ENCODE results near the gene GATA3.

GATA3 gene

DNA sequence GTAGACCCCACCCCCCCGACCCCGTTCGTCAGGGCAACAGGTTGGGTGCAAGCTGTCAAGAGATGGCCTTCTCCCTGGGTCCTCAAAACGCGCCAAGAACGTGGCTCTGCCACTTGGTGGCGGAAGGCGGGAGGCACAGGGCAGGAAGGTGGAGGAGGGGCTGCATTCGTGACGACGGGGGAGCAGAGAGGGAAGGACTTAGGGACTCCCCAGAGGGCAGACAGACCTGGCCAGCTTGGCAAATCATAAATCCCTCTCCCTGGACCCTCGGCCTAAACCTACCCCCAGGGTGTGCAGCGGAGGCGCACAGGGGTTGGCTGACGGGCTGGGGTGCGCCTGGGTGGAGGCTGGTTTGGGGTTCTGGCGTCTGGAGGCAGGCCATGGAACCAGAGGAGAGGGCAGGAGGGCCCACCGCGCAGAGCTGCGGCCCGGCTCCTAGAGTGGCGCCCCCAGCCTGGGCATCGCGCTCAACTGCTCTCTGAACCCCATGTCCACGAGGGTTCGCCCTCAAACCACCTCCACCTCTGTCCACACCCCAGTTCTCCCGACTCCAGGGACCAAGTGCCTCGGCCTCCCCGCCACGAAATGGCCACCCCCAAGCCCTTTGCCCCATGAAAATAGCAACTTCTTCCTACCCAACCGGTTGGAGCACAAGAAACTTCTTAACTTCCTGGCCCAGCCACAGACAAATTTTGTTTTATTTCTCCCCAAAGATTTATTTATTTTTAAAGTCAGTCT, 10.8 kb upstream of the GATA3 start:
- Mint-ChIP-seq H3K4me1 (ENCODE audit: low read depth) (peaks cover 68% of the 10 kb centered on the region), H3K27ac (peak overlapping the region; percentile 45), H3K27me3 (ENCODE audit: low read depth) (peaks cover 73% of the 10 kb centered on the region), H3K4me3 (peak overlapping the region; percentile 81), H3K36me3 (ENCODE audit: low read depth) (peaks cover 12% of the 10 kb centered on the region), H3K9me3 (no peaks in the 10 kb centered on the region)
- no peak for DNase-seq (ENCODE audit: low spot score)

DNA sequence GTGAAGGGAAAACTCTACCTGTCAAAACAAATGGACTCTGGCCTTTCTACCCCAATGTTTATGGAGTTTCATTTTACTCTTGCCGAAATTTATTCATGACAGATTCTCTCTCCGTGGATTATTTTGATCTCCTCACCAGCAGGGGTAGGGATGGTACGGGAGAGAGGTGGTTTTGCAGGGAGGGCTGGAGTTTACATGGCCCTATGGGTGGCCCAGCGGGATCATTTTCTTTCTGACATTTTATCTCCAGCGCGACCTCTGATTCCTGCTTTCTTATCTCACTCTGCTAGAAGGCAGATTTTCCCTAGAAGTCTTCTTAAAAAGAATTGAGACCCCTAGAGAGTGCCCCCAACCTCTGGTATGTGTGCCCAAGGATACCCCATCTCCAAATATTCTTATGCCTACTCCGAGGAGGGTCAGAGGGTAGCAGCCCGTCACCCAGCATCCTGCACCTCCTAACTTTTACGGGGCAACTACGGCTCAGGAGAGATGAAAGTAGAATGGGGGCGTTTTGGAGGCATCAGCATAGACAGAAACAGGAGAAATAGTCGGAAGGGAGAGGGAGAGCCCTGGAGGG, 10.1 kb upstream of the GATA3 start:
- Mint-ChIP-seq H3K4me3 (peak overlapping the region; percentile 81), H3K27ac (peak overlapping the region; percentile 45), H3K9me3 (no peaks in the 10 kb centered on the region), H3K36me3 (ENCODE audit: low read depth) (peaks cover 13% of the 10 kb centered on the region), H3K4me1 (ENCODE audit: low read depth) (peaks cover 66% of the 10 kb centered on the region), H3K27me3 (ENCODE audit: low read depth) (peaks cover 66% of the 10 kb centered on the region)
- no peak for DNase-seq (ENCODE audit: low spot score)

DNA sequence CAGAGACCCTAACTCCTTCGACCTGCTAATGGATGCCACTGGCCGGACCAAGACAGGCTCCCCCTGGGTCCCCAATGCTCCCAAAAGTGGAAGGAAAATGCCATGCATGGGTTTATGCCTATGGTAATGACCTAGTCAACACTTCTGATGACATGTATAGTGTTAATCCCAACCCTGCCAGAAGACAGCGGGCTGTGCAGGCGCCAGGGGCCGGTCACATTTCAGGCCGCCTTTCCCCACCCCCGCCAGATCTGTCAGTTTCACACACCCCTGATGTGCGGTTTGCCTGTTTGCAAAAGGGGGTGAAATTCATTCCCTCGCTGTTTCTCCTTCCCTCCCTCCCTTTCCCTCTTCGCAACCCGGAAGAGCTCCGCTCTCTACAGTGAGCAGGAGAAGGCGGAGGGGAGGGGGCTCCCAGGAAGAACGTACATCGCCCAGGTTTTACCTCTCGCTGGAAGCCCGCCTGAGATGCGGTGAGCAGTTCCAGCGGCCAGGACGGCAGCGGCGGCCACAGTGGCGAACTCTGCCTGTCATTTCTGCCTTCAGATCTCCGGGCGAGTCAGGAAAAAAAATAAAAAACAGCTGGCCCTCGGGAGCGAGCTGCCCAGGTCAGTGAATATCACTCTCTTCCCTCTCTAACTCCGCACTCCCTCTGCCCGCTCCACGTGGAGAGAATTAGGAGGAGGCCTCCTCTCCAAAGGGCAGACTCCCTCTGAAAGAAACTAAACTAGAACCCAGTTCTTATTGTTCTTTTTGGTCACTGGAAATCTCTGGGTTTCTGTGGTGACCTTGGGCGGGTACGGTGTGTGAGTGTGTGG, 9.4 kb upstream of the GATA3 start:
- H3K4me1 Mint-ChIP-seq (ENCODE audit: low read depth), result peaks cover 60% of the 10 kb centered on the region
- no peak for DNase-seq (ENCODE audit: low spot score)
- no peaks in the 10 kb centered on the region for H3K9me3 Mint-ChIP-seq
- H3K4me3 Mint-ChIP-seq, result peak overlapping the region; percentile 81
- peak overlapping the region; percentile 46 for H3K27ac Mint-ChIP-seq
- H3K36me3 Mint-ChIP-seq (ENCODE audit: low read depth), result peaks cover 14% of the 10 kb centered on the region
- peaks cover 59% of the 10 kb centered on the region for H3K27me3 Mint-ChIP-seq (ENCODE audit: low read depth)

DNA sequence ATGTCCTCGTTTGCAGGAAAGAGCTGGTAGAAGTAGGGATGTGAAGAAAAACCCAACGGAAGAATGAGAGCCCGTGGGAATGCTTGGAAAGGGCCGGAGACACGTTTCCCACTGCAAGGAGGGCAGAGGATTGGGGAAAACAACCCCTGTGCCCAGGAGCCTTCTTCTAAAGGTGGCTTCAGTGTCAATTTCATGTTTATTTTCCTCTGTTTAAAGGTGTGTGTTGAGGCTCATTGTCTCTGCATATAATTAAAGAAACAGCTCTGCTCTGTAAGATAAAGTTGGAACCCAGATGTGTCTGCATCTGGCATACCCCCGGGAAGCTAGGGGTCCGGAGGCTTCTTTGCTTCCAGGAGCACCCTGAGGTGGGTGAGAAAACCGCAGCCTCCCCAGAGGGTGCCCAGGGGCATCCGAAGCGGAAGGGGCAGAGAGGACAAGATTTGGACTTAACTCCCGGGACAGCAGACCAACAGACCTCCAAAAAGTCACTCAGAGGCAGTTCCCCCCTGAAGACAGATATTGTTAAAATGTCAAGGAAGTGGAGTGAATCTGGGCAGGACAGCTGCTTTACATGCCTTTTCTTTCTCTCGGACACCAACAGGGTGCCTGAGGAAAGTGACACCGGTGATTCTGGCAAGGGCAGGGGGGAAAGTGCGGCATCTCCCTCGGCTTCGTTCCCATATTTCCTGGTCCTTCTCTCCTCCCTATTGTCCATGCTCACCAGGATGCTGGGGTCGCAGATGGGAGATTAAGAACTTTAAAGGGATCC, 8.6 kb upstream of the GATA3 start:
- DNase-seq (ENCODE audit: low spot score), result no peak
- peaks cover 16% of the 10 kb centered on the region for H3K36me3 Mint-ChIP-seq (ENCODE audit: low read depth)
- no peaks in the 10 kb centered on the region for H3K9me3 Mint-ChIP-seq
- H3K27ac Mint-ChIP-seq, result peak overlapping the region; percentile 46
- H3K27me3 Mint-ChIP-seq (ENCODE audit: low read depth), result peaks cover 52% of the 10 kb centered on the region
- peak overlapping the region; percentile 81 for H3K4me3 Mint-ChIP-seq
- H3K4me1 Mint-ChIP-seq (ENCODE audit: low read depth), result peaks cover 60% of the 10 kb centered on the region

DNA sequence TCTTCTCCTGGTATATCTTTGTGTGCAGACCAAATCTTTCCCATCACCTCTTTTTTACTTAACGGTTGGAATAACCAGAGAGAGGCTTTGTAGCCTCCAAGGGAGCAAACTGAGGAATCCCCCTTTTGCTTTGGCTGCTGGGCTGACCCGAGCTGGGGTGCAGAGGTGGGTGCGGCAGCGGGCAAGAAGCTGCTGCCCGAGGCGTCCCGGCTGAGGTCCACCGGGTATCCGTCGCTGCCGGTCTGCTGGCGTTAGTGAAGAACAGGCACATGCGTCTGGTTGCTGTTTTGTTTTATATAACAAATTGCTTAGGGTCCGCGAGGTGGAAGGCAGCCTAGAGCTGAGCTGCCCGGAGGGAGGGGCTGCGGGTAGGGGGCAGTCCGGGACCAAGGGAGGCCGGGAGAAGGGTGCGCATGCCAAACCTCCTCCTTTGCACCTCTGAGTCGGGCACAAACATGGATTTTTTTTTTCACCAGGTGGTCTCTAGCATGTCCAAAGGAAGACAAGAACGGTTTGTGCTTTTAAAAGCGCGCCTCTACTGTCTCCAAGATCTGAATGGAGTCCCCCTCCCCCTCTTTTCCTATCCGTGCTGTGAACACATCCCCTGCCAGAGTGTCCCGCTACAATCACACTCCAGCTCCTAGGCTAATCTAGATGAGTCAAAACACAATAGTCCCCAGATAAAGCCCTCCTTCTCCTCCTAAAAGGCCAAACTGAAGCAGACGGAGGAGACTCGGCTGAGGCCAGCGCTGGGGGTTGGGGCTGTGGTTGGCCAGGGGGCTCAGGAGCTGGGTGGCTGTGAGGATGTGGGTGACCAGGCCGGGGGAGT, 6.8 kb upstream of the GATA3 start:
- H3K36me3 Mint-ChIP-seq (ENCODE audit: low read depth), result peaks cover 22% of the 10 kb centered on the region
- H3K4me1 Mint-ChIP-seq (ENCODE audit: low read depth), result peaks cover 50% of the 10 kb centered on the region
- H3K27ac Mint-ChIP-seq, result peak overlapping the region; percentile 94
- no peak for DNase-seq (ENCODE audit: low spot score)
- H3K27me3 Mint-ChIP-seq (ENCODE audit: low read depth), result peaks cover 35% of the 10 kb centered on the region
- H3K9me3 Mint-ChIP-seq, result no peaks in the 10 kb centered on the region
- H3K4me3 Mint-ChIP-seq, result peak overlapping the region; percentile 81

DNA sequence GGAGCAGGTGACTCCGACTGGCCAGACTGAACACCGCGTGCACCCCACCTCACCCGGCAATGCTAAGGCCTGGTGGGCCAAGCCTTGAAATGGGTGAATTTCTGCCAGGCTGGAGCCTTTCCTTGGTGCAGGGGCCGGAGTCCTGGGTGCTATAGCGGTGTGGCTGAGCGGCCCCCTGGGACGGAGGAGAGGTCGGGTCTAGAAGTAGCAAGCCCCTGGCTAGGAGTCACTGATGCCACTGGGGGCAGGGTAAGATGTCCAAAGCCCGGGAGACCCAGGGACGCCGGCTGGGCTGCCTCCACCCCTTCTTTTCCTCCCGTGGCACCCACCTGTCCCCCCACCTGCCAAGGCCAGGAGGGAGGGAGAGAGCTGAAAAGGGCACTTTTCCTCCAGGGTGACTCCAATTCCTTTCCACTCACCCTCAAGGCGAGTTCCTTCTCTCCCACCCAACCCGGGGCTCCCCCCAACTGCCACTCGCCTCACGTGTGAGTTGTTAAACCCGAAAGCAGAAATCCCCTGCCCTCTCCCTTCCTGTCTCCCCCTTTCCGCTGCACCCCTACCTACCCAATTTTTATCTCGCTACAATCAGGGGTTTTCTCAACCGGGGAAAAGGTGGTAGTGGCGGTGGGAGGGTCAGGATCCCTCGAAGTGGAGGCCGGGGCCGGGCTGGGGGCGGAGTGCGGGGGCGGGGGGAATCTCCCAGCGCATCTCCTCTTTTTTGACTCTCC, 6.0 kb upstream of the GATA3 start:
- Mint-ChIP-seq H3K36me3 (ENCODE audit: low read depth) (peaks cover 27% of the 10 kb centered on the region), H3K27ac (peak overlapping the region; percentile 94), H3K9me3 (no peaks in the 10 kb centered on the region), H3K27me3 (ENCODE audit: low read depth) (peaks cover 30% of the 10 kb centered on the region), H3K4me3 (peak overlapping the region; percentile 81), H3K4me1 (ENCODE audit: low read depth) (peaks cover 51% of the 10 kb centered on the region)
- DNase-seq (ENCODE audit: low spot score), result peak; percentile 84

DNA sequence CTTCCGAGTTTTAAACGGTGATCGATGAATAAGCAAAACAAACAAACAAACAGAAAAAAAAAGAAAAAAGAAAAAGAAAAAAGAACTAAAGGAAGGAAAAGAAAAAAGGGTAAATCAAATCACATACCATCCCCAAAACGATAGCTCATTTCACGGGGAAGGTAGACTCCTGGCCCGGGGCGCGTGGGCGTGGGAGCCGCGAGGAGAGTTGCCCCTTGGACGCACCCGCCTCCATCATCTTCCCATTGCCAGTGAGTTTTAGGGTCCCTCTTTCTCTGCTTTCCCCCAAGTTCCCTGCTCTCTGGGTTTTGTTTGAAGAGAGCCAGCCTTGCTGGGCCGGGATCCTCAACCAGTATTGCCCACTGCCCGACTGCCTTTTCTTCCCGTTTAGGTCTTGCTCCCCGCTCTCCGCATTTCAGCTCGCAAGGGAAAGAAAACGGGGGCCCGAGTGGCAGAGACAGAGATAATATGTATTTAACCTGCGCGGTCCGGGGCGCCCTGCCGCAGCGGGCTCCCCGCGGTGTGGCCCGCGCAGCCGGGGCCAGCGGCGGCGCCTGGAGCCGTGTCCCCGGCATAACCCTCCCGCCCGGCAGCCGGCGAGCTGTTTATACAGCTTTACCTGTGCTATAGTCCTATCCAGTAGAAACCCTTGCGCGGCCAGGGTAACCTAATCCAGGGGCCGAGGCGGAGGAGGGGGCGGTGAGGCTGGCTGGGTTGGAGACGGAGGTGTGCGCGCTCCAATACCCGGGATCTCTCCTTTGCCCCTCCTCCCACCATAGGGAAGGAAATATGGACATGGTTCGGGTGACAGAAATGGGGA, 5.2 kb upstream of the GATA3 start:
- DNase-seq (ENCODE audit: low spot score), result peak; percentile 67
- peaks cover 47% of the 10 kb centered on the region for H3K4me1 Mint-ChIP-seq (ENCODE audit: low read depth)
- peak overlapping the region; percentile 94 for H3K27ac Mint-ChIP-seq
- H3K27me3 Mint-ChIP-seq (ENCODE audit: low read depth), result peaks cover 22% of the 10 kb centered on the region
- peak overlapping the region; percentile 82 for H3K4me3 Mint-ChIP-seq
- H3K9me3 Mint-ChIP-seq, result no peaks in the 10 kb centered on the region
- peaks cover 25% of the 10 kb centered on the region for H3K36me3 Mint-ChIP-seq (ENCODE audit: low read depth)

DNA sequence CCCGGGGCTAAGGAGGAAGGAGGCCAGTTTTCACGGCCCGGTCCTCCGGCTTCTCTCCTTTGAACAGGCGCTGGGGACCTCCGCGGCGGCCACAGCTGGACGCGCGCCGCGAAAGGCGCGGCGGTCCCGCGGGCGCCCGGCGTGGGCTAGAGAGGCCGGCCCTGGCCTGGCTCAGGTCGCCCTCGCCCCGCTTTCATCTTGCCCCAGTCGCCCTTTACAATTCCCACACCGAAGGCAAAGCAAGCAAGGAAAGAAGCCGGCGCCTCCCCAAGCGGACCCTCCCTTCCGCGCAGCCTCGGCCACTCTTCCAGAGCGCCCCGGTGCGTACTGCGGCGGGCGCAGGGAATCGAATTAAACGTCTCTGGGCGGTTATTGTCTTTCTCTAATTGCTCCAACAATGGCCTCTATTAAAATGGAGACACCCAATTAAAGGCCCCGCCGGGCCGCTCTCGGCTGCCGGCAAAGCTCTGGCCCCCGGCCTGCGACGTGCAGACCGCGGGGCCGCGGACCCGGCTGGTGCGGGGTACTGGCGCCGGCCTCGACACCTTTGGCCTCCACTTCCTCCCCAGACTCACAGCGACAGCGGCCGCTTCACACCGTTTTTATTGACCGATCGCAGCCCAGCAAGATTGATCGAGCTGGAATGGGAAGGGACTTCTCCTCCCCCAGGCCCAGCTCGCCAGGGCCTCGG, 4.5 kb upstream of the GATA3 start:
- Mint-ChIP-seq H3K4me1 (ENCODE audit: low read depth) (peaks cover 44% of the 10 kb centered on the region), H3K27ac (peak overlapping the region; percentile 84), H3K9me3 (no peaks in the 10 kb centered on the region), H3K4me3 (peak overlapping the region; percentile 88), H3K36me3 (ENCODE audit: low read depth) (peaks cover 29% of the 10 kb centered on the region), H3K27me3 (ENCODE audit: low read depth) (peaks cover 22% of the 10 kb centered on the region)
- DNase-seq (ENCODE audit: low spot score), result no peak

DNA sequence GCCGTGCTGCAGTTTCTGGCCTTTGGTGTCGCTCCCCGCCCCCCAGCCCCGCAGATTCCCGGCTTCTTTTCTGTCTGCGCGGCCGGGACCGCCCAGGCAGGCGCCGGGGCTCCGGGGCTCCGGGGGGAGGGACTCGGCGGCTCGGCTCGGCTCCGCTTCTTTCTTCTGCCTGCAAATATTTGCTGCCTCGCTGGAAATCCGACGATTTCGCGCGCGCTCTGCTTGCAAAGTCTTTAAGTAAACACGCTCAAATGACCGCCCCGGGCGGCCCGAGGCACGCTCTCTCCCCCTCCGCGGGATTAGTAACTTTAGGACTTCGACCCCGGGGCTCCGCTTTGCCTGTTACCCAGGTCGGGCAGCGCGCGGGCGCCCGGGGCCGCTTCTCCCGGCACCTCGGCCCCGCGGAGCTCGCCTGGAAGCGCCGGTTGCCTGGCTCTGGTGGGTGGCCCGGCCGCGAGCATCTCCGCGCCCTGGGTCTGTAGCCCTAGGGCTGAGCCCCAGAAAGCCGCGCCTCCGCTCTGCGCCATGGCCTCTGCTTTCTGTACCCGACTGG, 3.9 kb upstream of the GATA3 start:
- Mint-ChIP-seq H3K36me3 (ENCODE audit: low read depth) (peaks cover 35% of the 10 kb centered on the region), H3K27ac (peak overlapping the region; percentile 90), H3K9me3 (no peaks in the 10 kb centered on the region), H3K4me3 (peak overlapping the region; percentile 88), H3K27me3 (ENCODE audit: low read depth) (peaks cover 17% of the 10 kb centered on the region), H3K4me1 (ENCODE audit: low read depth) (peaks cover 39% of the 10 kb centered on the region)
- peak; percentile 52 for DNase-seq (ENCODE audit: low spot score)

DNA sequence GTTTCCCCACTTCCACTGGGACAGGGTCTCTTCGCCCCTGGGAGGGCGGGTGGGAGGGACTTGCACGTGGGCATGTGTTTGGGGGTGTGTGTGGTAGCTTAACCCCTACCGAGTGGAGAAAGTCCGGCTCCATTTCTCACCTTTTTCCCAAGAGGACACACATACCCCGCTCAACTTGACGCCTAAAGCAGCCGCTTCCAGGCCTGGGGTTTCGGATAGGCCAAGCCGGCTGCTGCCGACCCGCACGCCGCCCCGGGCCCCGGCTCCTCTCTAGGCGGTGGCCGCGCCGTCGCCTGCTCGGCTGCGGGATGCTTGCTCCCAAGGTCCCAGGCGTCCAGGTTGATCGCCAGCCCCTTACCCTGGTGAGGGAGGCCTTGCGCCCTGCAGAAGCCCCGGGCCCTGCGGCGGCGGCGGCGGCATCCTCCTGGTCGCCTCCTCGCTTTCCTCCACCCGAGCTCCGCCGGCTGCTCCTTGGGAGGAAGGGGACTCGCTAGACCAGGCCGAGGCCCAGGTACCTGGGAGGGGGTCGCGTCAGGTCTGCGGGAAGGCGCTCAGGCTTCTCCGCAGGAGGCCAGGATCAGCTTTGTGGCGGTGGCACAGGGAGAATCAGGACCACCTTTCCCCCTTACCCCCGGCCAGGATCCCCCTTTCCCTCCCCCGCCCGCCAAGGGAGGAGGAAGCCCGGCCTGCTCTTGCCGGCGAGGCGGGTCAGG, 3.2 kb upstream of the GATA3 start:
- Mint-ChIP-seq H3K27me3 (ENCODE audit: low read depth) (peaks cover 11% of the 10 kb centered on the region), H3K9me3 (no peaks in the 10 kb centered on the region), H3K4me1 (ENCODE audit: low read depth) (peaks cover 33% of the 10 kb centered on the region), H3K36me3 (ENCODE audit: low read depth) (peaks cover 38% of the 10 kb centered on the region), H3K4me3 (peak overlapping the region; percentile 88), H3K27ac (peak overlapping the region; percentile 90)
- DNase-seq (ENCODE audit: low spot score), result no peak

DNA sequence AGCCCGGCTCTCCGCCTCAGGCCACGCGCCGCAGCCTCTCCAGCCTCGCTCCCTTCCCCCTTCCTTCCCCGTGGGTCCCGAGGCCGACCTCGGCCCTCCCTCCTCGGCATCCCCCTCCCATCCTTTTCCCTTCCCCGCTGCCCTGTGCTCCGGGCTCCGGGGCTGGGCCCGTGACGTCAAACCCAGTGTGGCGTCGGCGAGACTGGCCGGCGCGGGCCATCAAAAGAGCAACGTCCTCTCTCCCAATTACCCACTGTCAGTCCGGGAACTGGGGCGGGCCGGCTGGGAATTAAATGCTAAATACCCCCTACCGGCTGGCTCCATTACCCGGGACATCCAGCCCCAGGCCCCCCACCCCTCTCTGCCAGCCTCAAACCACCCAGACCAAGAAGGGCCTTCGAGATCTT, 2.6 kb upstream of the GATA3 start:
- peaks cover 28% of the 10 kb centered on the region for H3K4me1 Mint-ChIP-seq (ENCODE audit: low read depth)
- peak overlapping the region; percentile 92 for H3K4me3 Mint-ChIP-seq
- no peaks in the 10 kb centered on the region for H3K9me3 Mint-ChIP-seq
- H3K27ac Mint-ChIP-seq, result peak overlapping the region; percentile 93
- peaks cover 44% of the 10 kb centered on the region for H3K36me3 Mint-ChIP-seq (ENCODE audit: low read depth)
- DNase-seq (ENCODE audit: low spot score), result peak; percentile 68
- H3K27me3 Mint-ChIP-seq (ENCODE audit: low read depth), result peaks cover 9% of the 10 kb centered on the region
